ENCODE results near the gene RGCC.
"Not testable (repeated sequence)": the region's sequence is repeated elsewhere in the genome, so short reads cannot be mapped to it uniquely, and the experiment has no call there.

RGCC gene

DNA sequence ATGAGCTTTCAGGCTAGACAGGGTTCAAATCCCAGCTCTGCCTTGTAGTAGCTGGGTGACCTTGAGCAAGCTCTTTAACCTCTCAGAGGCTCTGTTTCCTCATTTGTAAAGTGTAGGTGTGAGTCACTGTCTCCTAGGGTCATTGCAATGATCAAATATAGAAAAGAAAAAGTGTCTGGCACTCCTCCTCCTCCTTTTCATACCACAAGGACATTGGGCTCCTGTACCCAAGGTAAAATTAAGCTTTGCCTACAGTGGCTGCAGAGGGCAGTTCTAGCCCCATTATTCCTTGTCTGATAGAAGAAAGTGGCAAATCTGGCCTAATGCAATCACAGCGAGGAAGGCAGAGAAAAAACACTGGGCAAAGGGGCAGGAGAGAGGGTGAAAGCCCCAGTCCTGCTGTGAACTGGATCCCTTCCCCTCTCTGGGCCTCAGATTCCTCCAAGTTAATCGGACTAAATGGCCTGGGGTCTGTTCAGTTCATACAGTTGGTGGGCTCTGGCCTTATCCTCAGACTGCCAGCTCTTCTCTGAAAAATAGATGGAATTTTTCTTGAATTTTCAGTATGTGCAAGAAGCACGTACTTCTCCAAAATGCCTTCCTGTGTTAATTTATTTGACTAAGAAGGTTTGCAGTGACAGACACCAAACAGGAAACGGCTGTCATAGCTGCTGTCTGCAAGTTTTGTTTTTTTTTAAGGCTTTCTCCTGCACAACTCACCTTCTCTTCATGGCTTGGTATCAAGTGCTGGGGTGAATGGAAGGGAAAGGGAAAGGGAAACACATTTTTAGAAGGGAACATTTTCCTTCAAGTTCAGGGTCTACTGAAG is 35.3 kb downstream of the RGCC start:
- peak; percentile 15 to 19 for DNase-seq

DNA sequence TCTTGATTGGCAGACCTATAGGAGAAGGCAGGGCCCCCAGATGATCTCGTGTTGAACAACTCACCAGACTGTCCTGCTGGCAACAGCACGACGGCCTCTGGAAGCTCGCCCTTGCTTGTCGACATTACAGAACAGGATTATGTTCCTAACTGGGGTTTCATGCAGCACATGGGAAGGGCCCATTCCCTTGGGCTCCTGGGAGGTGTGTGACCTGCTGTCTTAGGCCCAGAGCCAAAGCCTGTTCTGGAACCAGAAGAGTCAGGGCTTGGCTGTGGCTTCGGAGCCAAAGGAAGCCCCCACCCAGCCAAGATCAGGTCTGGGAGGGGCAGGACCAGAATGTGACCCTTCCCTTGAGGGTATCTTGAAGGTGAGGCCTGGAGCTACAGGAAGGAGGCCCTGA is 36.9 kb downstream of the RGCC start:
- DNase-seq = no peak

GRCh38 chr13:41495044-41495443 is 37.7 kb downstream of the RGCC start:
- DNase-seq = no peak

GRCh38 chr13:41496420-41497234 is 39.3 kb downstream of the RGCC start:
- DNase-seq = no peak

- DNase-seq = no peak
These were observed 40.1 kb downstream of the RGCC start for GRCh38 chr13:41497436-41497835.

- no peak for DNase-seq
These were observed 42.1 kb downstream of the RGCC start for GRCh38 chr13:41499452-41499851.

DNA sequence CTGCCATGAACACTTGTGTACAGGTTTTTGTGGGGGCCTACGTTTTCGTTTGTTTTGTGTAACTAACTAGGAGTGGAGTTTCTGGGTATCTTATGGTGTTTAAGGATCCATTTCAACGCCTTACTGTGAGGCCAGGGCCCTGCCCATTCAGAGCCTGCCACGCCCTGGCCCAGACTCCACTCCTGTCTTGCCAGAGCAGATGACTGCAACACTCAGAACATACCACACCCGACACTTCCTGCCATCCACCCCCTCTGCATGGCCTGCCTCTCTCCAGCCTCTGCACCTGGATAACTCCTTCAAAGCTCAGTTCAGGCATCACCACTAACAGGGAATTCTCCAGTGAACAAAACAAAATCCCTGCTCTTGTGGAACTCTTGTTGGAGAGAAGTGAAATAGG is 43.2 kb downstream of the RGCC start:
- peak; percentile 19 to 24 for DNase-seq

- DNase-seq = no peak
These were observed 43.9 kb downstream of the RGCC start for GRCh38 chr13:41501281-41501680.

GRCh38 chr13:41502031-41502430 is 44.7 kb downstream of the RGCC start:
- no peak for DNase-seq

GRCh38 chr13:41502673-41503072 is 45.3 kb downstream of the RGCC start:
- DNase-seq = peak in 1 of 2 donors; percentile 28

DNA sequence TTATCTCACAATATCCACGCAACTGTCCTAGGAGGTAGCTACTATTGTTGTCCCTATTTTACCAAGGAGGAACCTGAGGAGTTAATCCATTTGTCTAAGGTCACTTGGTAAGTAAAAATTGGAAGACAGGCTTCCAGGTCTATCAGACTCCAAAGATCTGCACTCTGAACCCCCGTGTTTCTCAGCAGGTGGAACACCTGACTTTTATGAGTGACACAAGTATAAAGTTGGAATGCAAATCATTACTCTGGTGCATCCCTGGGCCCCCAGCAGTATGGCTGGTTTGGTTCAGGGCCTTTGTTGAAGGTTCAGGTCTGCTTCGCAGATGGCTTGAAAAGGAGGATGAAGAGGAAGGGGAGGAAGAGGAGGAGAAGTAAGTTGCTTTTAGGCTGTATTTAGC is 46.0 kb downstream of the RGCC start:
- no peak for DNase-seq

GRCh38 chr13:41504657-41505056 is 47.3 kb downstream of the RGCC start:
- DNase-seq = not testable (repeated sequence)

- no peak for DNase-seq
These were observed 48.0 kb downstream of the RGCC start for GRCh38 chr13:41505209-41505835.

DNA sequence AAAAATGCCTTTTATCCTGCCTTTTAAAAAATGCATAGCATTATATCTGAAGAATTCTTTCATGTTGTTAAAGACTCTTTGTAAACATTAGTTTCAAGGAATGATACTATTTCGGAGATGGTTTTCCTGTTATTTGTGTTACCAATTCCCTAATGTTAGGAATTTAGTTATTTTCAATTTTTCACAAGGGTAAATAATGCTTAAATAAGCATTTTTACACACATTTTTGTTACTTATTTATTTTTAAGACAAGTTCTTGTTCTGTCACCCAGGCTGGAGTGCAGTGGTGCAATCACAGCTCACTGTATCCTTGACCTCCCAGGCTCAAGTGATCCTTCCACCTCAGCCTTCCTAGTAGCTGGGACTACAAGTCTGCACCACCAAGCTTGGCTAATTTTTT is 49.0 kb downstream of the RGCC start:
- no peak for DNase-seq

- DNase-seq = no peak
These were observed 52.6 kb downstream of the RGCC start for GRCh38 chr13:41509971-41510370.

DNA sequence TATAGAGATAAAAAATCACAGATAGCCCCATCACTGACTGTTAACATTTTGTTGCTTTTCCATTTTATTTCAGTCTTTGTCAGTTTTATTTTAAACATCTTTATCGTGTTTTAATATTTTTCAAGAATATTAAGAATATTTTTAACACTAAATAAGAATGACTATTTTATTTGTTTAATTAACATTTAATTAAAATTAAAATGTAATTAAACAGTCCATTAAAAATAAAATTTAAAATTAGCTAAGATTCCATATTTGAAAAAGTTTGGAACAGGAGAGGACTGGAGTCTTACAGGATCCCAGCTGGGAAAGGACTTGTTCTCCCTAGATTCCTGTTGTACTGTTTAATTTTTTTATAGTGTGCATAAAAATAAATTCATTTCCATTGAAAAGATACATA is 54.5 kb downstream of the RGCC start:
- DNase-seq = no peak

DNA sequence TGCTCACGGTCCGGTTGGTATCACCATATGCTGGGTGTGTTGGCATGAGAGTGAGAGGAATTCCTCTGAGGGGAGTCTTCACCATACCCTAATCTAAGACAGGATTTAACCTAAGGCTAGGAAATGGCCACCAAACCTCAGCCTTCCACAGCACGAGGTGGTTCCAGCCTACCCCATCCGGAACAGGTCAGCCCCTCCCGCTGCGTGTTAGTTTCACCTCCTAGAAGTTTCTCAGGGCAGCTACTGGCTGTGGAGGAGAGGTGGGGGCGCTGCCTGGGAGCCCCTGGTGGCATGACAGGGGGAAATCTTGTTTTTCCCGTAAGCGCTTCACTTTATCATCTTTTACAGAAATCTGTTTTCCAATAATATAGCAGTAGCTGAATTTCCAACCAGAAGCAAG is 55.1 kb downstream of the RGCC start:
- no peak for DNase-seq

DNA sequence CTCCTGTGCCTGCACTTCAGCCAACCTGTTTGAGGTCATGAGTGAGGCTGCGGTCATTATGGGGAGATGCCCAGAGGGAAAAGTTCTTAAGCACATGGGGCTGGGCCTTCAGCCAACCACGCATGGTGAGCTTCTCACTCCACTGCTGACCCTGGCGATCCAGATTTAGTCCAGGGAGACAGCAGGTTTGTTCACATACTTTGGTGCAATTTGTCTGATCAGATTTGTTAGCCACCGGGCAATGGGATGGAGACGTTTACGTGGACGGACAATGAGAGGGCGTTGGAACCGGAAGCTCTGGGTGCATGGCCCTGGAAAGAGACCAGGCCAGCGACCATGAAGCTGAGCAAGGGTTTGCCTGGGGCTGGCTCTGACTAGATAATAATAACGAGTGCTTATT is 56.2 kb downstream of the RGCC start:
- no peak for DNase-seq

DNA sequence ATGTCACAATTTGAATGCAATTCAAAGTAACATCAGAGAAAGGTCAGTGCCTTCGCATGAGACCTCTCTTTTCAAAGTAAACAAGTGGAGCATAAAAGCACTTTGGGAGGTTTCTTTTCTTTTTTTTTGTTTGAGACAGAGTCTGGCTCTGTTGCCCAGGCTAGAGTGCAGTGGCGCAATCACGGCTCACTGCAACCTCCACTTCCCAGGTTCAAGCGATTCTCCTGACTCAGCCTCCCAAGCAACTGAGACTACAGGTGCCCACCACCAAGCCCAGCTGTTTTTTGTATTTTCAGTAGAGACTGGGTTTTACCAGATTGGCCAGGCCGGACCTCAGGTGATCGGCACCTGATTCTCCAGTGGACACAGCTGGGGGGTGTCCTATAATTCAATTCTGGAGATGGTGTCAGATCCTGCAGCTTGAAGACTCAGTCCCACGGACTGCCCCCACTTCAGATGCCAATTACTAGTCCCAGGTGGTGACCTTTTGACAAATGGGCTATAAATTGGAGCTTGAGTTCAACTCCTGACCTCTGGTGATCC is 57.6 kb downstream of the RGCC start:
- no peak for DNase-seq

- DNase-seq = no peak
These were observed 58.3 kb downstream of the RGCC start for GRCh38 chr13:41515491-41516139.

DNA sequence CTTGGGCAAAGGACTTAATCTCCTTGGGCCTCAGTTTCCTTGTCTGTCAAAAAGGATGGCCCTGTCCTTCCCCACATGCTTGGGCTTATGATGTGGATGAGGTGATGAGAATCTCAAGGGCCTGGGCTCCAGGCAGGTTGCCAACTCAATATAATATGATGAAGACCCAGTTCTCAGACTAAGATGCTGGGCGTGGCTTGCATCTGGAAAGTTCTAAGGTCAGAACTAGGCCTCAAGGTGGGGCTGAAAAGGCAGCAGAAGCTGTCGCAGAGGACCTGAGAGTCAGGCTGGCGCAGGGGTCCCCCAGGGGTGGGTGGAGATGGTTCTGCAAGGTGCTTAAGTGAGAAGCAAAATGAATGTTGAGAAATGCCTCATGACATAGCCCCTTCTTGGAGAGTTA is 58.8 kb downstream of the RGCC start:
- DNase-seq = no peak

GRCh38 chr13:41516760-41517159 is 59.4 kb downstream of the RGCC start:
- no peak for DNase-seq
